GM12878 (cell line): ENCODE measurements around the gene TAC3. TPM values are rescaled to one million over a fixed set of nuclear protein-coding genes. Genes with fewer than 3 reads are reported as not detected.

Source experiments
- BMI1 ChIP-seq: fragments of 450-650 bp; IDR thresholded peaks from 2 replicates; pipeline ENCODE4 v1.6.1; 2016; ENCODE audit warnings: mild to moderate bottlenecking, moderate library complexity, borderline replicate concordance
- E2F8 ChIP-seq: fragments of 450-650 bp; IDR thresholded peaks from 2 replicates; pipeline ENCODE4 v1.6.1; 2018; ENCODE audit warnings: mild to moderate bottlenecking, low read depth, moderate library complexity; ENCODE audit not compliant: partially characterized antibody
- E4F1 ChIP-seq: fragments of 450-650 bp; IDR thresholded peaks from 2 replicates; pipeline ENCODE4 v1.6.1; 2018; ENCODE audit warnings: borderline replicate concordance, mild to moderate bottlenecking; ENCODE audit not compliant: partially characterized antibody
- ESRRA ChIP-seq: IDR thresholded peaks from 2 replicates; pipeline ENCODE4 v1.6.1; 2012; ENCODE audit warnings: mild to moderate bottlenecking, low read length, improper control_type of control experiment
- HDGF ChIP-seq: fragments of 450-650 bp; IDR thresholded peaks from 2 replicates; pipeline ENCODE4 v1.6.1; 2016; ENCODE audit warnings: antibody characterized with exemption
- KLF5 ChIP-seq: fragments of 450-650 bp; IDR thresholded peaks from 2 replicates; pipeline ENCODE4 v1.6.1; 2014; ENCODE audit warnings: mild to moderate bottlenecking; ENCODE audit not compliant: partially characterized antibody
- LARP7 ChIP-seq: fragments of 450-650 bp; IDR thresholded peaks from 2 replicates; pipeline ENCODE4 v1.6.1; 2017; ENCODE audit warnings: mild to moderate bottlenecking
- MTA2 ChIP-seq: fragments of 450-650 bp; IDR thresholded peaks from 2 replicates; pipeline ENCODE4 v1.6.1; 2016; ENCODE audit warnings: low read depth, mild to moderate bottlenecking, moderate library complexity
- NR2F1 ChIP-seq: fragments of 450-650 bp; conservative IDR thresholded peaks from 2 replicates; pipeline ENCODE4 v1.6.1; 2017; ENCODE audit warnings: mild to moderate bottlenecking
- RCOR1 ChIP-seq: conservative IDR thresholded peaks from 2 replicates; pipeline ENCODE4 v1.6.1; 2012; ENCODE audit warnings: low read depth, low read length, improper control_type of control experiment
- SMARCA5 ChIP-seq: fragments of 450-650 bp; IDR thresholded peaks from 2 replicates; pipeline ENCODE4 v1.6.1; 2017; ENCODE audit warnings: mild to moderate bottlenecking
- SPI1 ChIP-seq: IDR thresholded peaks from 2 replicates; pipeline ENCODE4 v1.6.1; 2011; ENCODE audit warnings: low read depth, mild to moderate bottlenecking, low read length, moderate library complexity, borderline replicate concordance; ENCODE audit not compliant: insufficient read depth
- SREBF2 ChIP-seq: IDR thresholded peaks from 2 replicates; pipeline ENCODE4 v1.6.1; 2012; ENCODE audit warnings: mild to moderate bottlenecking, low read length
- SUPT20H ChIP-seq: IDR thresholded peaks from 2 replicates; pipeline ENCODE4 v1.6.1; 2011; ENCODE audit warnings: low read depth, mild to moderate bottlenecking, low read length, moderate library complexity, borderline replicate concordance; ENCODE audit not compliant: control insufficient read depth
- TCF3 ChIP-seq: IDR thresholded peaks from 2 replicates; pipeline ENCODE4 v1.6.1; 2012; ENCODE audit warnings: low read depth, mild to moderate bottlenecking, low read length, borderline replicate concordance; ENCODE audit not compliant: insufficient read depth
- YY1 ChIP-seq: IDR thresholded peaks from 2 replicates; pipeline ENCODE4 v1.6.1; 2011; ENCODE audit warnings: low read depth, mild to moderate bottlenecking, low read length
- ZNF274 ChIP-seq: IDR thresholded peaks from one replicate; pipeline ENCODE4 v1.8.0; 2011; ENCODE audit not compliant: insufficient read length, insufficient read depth
- ZNF622 ChIP-seq: fragments of 450-650 bp; IDR thresholded peaks from 2 replicates; pipeline ENCODE4 v1.6.1; 2017; ENCODE audit warnings: mild to moderate bottlenecking, inconsistent platforms
- polyA plus RNA-seq, 11 experiments: library from polyadenylated mRNA; depleted of rRNA in 4 of 11; unstranded in 6 of 11; stranded (reverse) in 5 of 11; fragments of >200 nt; fragmentation: Nextera tagmentation in 4 of 11; fragmentation: Illumina TruSeq in 1 of 11; extraction: Ambion mirVana in 4 of 11; extraction: Trizol in 1 of 11; gene quantifications; 1 replicate in 1 of 11; 2 replicates in 10 of 11; pipeline versions ENCODE4 v1.2.1 to v1.2.3, GENCODE V29; 2011 to 2016; ENCODE audit warnings: inconsistent platforms in 2 of 11, missing spikeins in 2 of 11, low read depth in 1 of 11
- total RNA-seq, 4 experiments: library from RNA; depleted of rRNA in 3 of 4; stranded (reverse); fragments of >200 nt in 3 of 4; fragmentation: Illumina TruSeq in 1 of 4; extraction: Trizol in 1 of 4; gene quantifications; 2 replicates each; pipeline versions ENCODE4 v1.2.1 to v1.2.3, GENCODE V29; 2013 to 2021
- TF ChIP-seq, protein P1 (sequence below): IDR thresholded peaks from 2 replicates; pipeline ENCODE4 v1.6.1; 2011; ENCODE audit warnings: low read depth, low read length, improper control_type of control experiment, borderline replicate concordance
- TF ChIP-seq, protein P2 (sequence below): IDR thresholded peaks from 2 replicates; pipeline ENCODE4 v1.6.1; 2012; ENCODE audit warnings: low read depth, low read length, improper control_type of control experiment
- TF ChIP-seq, protein P3 (sequence below): fragments of 450-650 bp; IDR thresholded peaks from 2 replicates; pipeline ENCODE4 v1.6.1; 2016; ENCODE audit warnings: mild to moderate bottlenecking
- TF ChIP-seq, protein P4 (sequence below): IDR thresholded peaks from 2 replicates; pipeline ENCODE4 v1.6.1; 2011; ENCODE audit warnings: low read depth, mild to moderate bottlenecking, low read length, moderate library complexity, borderline replicate concordance; ENCODE audit errors: extremely low read depth

Gene TAC3
- total and polyA plus RNA-seq, 10 of the 15 experiments (the other 5 are each of a cell fraction or from before 2014, with no cell fraction given), result 0.11 to 0.18 (median 0.13) TPM; not detected in 7

DNA sequence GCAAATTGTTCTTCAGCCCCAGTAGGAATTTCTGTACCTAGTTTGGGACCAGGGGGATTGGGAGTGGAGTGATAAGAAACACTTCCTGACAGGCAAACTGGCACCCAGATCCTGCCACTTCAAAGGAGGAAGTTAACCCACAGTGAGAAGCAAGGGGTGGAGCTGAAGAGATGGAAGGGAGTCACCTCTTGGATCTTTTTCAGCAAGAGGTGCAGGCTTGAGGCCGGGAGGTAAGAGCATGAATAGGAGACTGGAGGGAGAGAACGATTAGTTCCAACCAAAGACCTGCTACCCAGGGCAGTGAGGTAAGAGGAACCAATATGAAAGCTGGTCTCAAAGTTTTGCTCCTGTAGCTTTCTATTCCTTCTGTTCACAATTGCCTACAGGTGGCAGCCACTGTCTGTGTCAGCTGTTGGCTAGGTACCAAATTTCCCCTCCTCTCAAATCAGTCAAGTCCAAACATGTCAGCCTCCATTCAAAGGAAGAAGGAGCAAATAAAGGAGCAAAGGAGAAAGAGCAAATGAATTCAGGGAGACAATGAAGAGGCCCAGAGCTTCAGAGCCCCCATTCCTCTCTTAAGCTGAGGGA is 14.9 kb upstream of the TAC3 start (continued):
- TF ChIP-seq, protein P1, sequence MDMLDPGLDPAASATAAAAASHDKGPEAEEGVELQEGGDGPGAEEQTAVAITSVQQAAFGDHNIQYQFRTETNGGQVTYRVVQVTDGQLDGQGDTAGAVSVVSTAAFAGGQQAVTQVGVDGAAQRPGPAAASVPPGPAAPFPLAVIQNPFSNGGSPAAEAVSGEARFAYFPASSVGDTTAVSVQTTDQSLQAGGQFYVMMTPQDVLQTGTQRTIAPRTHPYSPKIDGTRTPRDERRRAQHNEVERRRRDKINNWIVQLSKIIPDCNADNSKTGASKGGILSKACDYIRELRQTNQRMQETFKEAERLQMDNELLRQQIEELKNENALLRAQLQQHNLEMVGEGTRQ, result no peak
- TF ChIP-seq KLF5 (no peak), SUPT20H (no peak), SPI1 (no peak), BMI1 (no peak), HDGF (no peak), MTA2 (no peak), SREBF2 (no peak), ZNF622 (no peak), TCF3 (no peak), E4F1 (no peak), NR2F1 (no peak), RCOR1 (no peak), YY1 (0 out of 2 replicates have a peak, but pooled peaks have one; percentile 16), ZNF274 (no peak), E2F8 (no peak), ESRRA (no peak), LARP7 (no peak), SMARCA5 (no peak)
- TF ChIP-seq, protein P2, sequence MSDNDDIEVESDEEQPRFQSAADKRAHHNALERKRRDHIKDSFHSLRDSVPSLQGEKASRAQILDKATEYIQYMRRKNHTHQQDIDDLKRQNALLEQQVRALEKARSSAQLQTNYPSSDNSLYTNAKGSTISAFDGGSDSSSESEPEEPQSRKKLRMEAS, result no peak
- TF ChIP-seq, protein P3, sequence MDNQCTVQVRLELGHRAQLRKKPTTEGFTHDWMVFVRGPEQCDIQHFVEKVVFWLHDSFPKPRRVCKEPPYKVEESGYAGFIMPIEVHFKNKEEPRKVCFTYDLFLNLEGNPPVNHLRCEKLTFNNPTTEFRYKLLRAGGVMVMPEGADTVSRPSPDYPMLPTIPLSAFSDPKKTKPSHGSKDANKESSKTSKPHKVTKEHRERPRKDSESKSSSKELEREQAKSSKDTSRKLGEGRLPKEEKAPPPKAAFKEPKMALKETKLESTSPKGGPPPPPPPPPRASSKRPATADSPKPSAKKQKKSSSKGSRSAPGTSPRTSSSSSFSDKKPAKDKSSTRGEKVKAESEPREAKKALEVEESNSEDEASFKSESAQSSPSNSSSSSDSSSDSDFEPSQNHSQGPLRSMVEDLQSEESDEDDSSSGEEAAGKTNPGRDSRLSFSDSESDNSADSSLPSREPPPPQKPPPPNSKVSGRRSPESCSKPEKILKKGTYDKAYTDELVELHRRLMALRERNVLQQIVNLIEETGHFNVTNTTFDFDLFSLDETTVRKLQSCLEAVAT, result no peak
- TF ChIP-seq, protein P4, sequence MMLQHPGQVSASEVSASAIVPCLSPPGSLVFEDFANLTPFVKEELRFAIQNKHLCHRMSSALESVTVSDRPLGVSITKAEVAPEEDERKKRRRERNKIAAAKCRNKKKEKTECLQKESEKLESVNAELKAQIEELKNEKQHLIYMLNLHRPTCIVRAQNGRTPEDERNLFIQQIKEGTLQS, result no peak
